T-helper 9 cell (primary cell): ENCODE results near the gene ANKH.
"Not testable (repeated sequence)": the region's sequence is repeated elsewhere in the genome, so short reads cannot be mapped to it uniquely, and the experiment has no call there.

Experiments used
- DNase-seq: peaks from one replicate; pipeline ENCODE4 v3.0.0-alpha.2; 2020
- total RNA-seq, 2 donors: gene quantifications; one replicate each; lab custom pipeline; 2026; lab: John Stamatoyannopoulos, UW

Gene ANKH
- 63.5 to 139 reads per million in 2 donors for total RNA-seq

DNA sequence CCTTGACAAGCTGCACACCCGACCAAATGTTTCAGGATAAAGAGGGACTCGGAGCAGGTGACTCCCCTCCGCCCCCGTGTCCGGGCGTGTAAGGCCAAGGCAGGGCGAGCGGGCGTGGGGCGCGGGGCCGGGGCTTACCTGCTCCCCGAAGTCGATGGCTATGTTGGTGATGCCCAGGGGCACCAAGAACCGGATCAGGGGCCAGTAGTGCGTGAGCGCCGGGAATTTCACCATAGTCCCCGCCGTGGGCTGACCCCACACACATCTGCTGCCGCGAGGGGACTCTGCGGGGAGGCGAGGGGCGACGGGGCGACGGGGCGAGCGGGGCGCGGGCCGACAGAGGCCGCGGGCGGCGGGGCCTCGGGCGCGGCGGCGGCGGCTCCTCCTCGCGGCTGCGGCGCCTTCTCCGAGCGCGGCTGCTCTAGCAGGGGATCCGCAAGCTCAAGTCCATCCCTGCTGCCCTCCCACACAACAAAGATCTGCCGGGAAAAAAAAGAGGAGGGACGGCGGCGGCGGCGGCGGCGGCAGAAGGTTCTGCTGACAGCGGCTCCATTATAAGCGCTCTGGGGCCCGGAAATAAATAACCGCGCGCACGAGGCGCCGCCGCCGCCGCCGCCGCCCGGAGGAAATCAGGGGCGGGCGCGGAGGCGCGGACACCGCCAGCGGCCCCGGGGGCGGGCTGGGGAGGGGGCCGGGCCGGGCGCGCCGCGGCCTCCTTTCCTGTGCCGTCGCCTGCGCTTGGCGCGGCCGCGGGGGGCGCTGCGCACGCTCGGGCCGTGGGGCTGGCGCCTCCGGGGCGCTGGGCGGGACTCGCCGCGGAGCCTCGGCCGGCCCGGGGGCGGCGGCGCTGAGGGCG lies at the start of gene ANKH:
TSS of gene ANKH (minus strand) at position 565 of the 856 bp plus-strand sequence. CDS start at position 234, 331 bp downstream.
- peak; percentile 73 for DNase-seq

DNA sequence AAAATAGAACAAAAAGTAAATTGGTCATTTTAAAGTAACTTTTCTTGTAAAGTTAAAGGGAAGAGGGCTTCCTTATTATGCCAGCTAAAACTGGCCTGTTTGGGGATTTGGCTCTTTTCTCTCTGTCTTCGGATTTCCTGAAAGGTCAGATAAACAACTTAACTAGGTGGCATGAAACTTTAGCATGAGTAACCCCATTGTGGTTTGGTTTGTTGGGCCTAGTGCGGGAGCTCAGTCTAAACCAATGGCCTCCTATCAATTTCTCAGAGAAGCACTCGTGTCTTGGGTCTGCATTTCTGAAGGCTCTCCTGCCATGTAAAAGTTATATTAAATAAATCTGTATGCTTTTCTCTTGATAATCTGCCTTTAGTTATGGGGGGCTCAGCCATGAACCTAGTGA lies 48.5 kb upstream of the ANKH start:
- DNase-seq = no peak

DNA sequence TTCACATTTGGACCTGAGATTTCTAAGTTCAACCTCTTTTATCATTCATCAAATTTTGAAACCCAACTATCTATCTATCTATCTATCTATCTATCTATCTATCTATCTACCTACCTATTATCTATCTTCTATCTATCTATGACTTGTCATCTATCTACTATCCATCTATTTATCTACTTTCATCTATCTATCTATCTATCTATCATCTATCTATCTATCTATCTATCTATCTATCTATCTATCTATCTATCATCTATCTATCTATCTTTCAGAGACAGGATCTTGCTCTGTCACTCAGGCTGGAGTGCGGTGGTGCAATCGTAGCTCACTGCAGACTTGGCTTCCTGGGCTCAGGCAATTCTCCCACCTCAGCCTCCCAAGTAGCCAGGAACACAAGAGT lies 47.5 kb upstream of the ANKH start:
- DNase-seq = not testable (repeated sequence)

DNA sequence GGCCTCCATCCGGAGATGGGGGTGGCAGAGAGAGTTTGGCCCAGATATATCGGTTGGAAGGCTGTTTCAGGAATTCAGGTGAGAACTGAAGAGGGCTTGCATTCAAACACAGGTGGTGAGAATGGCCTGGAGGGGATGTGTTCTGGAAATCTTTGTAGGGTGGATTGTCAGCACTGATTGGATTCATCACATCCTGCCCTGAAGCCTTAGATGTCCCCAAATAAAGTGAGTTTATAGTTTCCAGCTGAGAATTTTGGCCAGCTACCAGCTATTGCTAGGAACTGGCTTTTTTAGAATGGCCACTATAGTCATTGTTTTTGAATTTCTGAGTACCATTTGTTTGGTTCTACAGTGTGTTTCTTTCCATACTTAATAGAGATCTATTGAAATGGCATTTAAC lies 46.1 kb upstream of the ANKH start:
- no peak for DNase-seq

DNA sequence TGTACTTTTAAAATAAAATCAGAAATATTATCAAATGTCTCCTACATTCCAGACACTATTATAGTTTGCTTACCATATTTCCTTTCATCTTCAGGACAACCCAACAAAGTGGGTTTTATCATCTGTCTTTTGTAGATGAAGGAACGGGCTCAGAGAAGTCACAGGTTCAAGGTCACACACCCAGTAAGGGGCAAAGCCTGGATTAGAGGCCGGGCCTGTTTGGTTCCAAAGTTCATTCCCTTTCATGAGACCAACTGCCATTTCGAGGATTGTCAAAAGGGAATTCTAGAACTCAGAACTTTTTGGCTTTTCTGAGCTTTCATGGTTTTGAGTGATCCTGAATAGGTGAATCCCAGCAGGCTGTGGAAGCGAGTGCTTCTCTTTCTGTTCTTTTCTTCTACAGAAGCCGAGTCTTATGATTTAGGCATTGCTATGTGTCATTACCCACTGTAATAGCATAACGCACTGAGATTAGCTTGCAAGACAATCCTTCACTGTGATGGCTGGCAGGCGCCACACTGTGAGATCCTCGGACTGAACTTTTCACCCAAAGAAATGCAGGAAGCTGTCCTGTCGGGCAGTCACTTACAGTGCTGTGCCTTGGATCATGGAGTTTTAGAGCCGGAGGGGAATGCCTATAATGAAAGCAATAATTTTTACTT lies 43.8 kb upstream of the ANKH start:
- DNase-seq = no peak

DNA sequence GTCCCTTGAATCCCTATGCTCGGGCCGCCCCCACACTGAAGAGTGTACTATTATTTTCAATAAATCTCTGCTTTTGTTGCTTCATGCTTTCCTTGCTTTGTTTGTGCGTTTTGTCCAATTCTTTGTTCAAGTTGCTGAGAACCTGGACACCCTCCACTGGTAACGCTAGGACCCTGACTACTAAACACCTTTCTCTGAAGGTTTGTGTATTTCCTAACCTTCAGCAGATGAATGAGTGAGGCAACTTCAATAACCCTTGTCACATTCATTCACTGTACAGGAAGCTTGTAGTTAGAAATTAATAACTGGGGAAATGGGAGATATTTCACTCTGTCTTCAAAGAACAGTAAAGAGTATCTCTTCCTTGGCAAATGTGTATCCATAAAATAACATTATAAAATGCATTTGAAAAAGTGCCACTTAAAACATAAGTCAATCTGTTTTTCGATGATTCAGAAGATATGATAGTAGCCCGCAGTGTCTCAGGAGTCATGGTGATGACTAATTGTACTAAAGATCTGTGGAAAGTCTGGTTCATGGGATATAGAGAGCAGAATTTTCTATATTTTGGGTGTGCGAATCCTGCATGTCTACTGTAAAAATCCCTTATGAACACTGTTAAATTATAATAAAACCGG lies 43.2 kb upstream of the ANKH start:
- no peak for DNase-seq

DNA sequence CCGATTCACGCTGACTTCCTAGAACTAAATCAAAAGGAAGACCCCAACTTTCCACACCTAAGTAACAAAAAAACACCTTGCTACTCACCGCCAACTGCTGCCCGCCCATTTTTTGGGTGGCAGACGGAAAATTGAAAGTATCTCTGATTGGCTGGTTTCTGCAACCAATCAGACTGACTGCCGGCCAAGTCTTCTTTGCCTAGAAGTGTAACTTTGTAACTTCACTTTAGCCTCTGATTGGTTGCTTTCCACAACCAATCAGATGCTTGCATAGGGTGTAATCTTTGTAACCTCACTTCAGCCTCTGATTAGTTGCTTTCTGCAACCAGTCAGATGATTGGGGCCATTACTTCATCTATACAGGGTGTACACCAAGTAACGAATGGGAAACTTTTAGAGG lies 42.6 kb upstream of the ANKH start:
- DNase-seq = no peak

DNA sequence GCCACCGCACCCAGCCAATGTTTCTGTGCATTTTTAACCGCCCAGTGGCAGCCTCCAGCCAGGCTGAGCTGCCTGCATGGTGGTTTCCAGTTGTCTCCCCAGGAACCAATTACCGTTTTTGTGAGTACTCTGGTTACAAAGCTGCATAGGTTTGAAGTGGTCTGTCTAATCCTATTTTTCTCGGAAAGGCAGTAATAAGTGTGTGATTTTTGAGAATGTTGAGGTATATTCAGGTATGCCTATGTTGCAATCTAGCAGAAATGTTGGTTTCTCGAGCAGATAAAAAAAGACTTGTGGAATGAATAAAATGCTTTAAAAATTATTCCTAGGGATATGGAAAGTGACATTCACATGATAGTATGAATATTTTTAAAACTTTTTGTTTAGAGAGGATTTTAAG lies 41.5 kb upstream of the ANKH start:
- DNase-seq = no peak

DNA sequence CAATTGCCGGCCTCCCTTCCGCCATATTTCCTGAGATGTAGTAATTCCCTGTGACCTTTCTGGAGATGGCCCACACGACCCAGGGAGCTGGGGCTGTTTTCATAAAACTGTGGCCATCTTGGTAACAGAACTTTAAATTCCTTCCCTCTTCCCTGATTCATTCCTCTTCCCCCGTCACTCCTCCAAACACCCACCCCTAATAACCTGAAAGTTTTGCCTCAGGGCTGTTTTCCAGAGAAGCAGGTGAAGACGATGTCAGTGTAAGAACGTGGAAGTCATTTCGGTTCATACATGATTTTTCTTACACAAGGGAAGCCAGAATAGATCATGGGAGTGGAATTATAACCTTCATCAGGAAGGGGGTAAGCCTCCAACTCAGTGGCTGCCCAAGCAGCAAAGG lies 40.6 kb upstream of the ANKH start:
- DNase-seq = no peak

DNA sequence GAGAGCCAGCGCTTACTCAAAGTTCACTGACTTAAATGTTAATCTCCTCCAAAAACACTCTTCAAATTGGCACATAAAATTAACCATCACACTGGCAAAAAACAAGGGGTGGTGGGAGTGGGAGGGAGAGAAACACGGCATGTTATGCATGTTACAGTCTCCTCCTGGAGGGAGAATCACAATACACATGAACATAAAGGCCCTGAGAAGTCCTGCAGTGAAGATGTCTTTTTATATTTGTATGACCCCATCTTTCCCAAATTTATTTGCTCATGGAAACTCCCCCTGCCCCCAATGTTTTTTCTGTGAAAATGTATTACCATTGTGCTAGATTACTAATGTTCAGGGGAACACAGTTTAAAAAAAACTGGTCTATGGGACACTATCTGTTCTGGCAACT lies 37.8 kb upstream of the ANKH start:
- no peak for DNase-seq

DNA sequence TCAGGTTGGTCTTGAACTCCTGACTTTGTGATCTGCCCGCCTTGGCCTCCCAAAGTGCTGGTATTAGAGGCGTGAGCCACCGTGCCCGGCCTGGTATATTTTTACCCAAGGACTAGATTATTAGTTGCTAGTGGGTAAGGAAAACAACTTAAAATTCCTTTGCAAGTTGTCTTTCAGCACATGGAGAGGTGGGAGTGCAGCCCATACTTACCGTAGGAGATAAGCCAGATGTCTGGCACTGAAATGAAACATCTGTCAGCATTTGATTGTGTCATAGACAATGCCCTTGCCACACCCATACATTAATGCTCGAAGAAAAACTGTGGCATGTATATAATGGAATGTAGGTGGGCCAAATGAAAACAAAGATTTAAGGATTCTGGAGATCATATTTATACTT lies 36.6 kb upstream of the ANKH start:
- DNase-seq = no peak

DNA sequence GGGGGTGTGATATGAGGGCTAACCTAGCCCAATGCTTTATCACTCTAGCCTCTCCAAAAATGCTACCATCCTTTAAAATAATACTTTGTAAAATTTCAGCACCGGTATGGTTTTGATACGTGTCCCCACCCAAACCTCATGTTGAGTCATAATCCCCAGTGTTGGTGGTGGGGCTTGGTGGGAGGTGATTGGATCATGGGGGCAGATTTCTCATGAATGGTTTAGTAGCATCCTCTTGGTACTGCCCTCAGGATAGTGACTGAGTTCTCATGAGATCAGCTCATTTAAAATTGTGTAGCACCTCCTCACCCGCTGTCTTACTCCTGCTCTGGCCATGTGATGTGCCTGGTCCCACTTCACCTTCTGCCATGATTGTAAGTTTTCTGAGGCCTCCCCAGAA lies 35.0 kb upstream of the ANKH start:
- no peak for DNase-seq

DNA sequence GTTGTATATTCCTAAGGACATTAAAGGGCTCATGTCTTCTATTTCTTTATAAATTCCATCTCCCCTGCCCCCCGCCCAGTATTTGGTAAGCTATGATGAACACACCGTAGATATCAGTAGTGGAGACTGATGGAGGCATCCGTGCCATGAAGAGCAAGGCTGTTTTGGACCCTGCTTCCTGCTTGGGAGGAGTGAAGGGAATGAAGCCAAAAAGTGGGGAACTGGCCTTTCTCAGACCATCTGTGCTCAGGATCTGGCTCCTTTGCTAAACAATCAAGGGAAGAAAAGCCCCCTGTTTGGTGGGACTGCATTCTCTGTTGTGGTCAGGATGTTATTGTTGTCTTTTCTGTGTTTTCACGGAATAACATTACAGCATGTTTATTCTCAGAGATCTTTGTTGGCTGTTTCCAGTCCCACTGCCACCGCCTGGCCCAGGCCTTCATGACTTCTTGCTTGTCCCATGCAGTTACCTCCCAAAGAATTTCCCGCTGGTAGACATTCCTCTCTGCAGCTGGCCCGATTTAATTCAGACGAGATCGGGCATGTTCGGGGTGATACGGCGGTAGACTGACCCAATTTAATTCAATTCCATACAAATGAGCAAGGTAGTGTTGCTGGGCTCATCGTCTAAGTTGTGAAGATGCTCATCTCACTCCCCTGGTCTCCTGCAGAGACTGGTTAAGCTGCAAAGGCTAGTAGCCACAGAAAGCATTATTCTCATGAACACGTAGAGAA lies 31.4 kb upstream of the ANKH start:
- no peak for DNase-seq

DNA sequence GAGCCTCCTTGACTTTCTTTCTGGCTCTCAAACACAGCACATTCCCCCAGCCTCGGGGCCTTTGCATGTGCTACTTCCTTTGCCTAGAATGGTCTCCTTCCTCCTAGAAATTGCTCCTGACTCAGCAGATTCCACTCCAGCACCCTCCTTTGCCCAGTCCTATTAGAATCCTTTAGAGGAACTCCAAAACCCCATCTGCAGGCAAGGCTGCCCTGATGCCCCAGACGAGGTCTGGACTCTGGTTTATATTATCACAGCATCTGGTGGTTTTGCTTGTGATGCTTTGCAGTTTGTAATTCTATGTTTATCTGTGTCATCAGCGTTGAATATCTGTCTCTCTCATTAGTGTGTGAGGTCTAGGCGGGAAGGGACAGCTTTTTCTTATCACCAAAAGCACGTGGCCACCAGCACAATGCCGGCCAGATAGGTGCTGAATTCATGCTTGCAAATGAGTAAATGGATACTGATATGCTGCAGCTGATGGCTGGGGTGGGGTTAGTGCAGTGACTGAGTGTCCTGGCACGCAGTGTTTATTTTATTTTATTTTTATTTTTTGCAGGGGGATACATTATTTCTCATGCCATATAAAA lies 30.0 kb upstream of the ANKH start:
- DNase-seq = no peak

DNA sequence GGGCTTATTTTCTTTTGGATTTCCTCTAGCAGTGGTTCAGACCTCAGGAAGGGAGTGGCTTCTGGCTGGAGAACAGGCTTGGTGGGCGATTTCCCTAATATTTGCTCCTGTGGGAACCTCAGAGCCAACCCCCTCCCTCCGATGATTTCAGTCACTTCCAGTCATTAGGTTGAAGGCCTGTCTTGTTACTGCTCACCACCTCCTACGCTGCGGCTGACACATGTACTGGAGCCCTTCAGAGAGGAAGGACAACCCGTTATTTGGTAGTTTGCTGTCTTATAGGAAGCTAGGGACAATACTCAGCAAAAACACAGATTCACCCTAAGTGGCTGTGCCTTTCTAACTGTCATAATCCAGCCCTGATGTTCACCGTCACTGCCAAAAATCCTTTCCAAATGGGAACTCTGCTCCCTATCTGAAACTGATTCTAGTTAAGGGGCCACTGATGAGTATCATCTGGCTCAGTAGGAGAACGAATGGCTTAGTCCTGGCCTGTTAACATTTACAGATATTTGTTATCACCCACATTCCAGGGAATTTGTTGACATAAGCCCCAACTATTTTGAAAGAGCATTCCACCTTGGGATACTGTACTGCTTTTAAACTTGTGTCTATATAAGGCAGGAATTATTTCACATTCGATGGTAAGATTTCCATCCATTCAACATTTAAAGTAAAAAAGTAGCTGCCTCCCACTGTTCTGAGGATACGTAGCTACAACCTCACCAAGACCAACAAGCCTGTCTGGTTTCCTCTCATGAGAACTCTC lies 29.3 kb upstream of the ANKH start:
- DNase-seq = no peak

DNA sequence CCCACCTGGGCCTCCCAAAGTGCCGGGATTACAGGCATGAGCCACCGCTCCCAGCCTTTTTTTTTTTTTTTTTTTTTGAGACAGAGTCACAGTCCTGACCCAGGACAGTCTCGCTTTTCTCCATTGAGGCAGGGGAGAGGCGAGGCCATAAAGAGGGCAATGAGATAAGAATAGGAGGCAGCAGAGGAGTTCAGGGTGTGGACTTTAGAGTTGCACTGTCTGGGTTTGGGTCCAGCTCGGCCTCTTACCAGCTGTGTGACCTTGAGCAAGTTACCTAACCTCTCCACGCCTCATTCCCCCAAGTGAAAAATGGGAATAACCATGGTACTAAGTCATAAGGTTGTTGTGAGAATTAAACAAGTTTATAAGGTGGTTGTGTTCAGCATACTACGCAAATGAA lies 24.6 kb upstream of the ANKH start:
- DNase-seq = no peak

DNA sequence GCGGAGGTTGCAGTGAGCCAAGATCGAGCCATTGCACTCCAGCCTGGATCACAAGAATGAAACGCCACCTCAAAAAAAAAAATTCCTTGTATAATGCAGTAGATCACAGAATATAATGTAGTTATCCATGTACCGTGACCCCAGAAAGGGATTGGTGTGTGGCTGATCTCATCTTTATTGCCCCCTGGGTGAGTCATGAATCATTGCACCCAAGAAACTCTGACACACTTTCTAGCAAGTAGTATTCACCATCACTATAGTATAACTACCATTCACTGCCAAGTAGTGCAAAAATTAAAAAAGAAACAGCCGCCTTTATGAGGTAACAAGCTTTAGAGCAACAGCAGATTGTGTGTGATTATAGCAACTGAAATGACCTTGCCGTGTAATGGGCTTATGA lies 23.7 kb upstream of the ANKH start:
- DNase-seq = no peak

DNA sequence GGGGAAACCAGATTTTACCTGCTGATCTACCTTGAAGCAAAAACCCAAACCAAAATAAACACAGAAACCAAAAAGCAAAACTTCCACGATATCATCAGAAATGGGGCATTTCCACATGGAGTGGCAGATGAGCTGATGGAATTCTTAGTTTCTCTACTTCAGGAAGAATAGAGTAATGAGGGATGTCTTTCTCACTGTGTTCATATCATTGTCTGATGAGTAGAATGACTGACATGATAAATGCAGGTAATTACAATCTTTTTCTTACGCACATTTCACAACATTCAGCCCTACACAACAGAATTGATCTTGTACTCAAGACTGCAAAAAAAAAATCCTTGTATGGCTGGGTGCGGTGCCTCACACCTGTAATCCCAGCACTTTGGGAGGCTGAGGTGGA lies 23.2 kb upstream of the ANKH start:
- no peak for DNase-seq

DNA sequence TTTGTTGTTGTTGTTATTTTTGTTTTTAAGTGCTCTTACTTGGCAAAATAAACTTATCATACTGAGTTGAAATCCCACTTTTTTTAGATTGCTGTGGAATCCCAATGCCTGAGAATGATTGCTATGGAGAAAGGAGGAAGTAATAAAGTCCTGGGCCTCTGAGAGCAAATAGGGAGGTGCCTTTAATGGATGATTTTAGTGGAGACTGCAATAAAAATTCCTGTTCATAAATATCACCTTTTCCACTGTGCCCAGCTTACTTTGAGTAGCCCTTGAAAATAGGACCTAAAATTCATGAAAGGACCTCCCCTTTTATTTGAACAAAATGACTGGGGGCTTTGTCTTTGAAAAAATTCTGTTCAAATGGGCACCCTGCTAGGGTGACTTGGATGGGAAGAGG lies 21.8 kb upstream of the ANKH start:
- no peak for DNase-seq

DNA sequence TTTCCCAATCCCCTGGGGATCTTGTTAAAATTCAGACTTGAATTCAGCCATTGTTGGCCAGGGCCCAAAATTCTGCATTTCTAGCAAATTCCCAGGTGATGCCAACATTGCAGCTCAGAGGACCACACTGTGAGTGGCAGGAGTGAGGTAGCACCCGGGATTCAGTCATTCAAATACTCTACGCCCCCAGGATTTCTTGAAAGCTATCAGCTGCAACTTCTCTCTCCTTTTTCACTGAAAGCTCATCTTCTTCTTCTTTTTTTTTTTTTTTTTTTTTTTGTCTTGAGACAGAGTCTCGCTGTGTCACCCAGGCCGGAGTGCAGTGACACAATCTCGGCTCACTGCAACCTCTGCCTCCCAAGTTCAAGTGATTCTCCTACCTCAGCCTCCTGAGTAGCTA lies 19.3 kb upstream of the ANKH start:
- DNase-seq = no peak

DNA sequence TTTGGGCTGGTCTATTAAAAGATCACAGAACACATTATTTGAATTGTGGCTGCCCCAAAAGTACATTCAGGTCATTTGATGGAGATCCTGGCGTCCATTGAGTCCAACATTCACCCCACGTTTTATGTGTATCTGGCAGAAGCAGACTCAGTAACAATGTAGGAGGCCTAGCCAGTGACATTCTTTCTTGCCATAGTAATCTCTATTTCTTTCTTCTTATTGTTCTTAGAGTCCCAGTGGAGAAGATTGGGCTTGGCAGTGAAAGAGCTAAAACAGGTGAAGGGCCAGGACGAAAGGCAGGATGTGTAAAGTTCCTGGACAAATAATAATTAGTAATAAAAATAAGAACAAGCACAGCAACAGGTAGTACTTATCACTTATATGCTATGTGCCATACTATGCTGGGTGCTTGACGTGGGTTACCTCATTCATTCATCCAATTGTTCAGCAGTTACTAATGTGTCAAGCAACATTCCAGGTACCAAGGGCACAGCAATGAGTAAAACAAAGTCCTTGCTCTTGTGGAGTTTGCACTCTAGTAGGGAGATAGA lies 12.6 kb upstream of the ANKH start:
- DNase-seq = no peak
